Lower lobe of right lung (tissue), 2 donors: ENCODE results near the gene CTNNA3. TPM values are rescaled to one million over a fixed set of nuclear protein-coding genes. Genes with fewer than 3 reads are reported as not detected.

Experiments used
- ATAC-seq, 2 donors: fragments of 200-7000 bp; cut with Tn5 transposase; one replicate each; pipeline ENCODE4 v1.9.1; 2020 to 2022; ENCODE audit warnings: mild to moderate bottlenecking in 2 of 2, moderate library complexity in 2 of 2
- DNase-seq: peaks from one replicate; pipeline ENCODE4 v3.0.0-alpha.2; 2020
- H3K27ac ChIP-seq: fragments of 200-600 bp; one replicate; pipeline ENCODE4 v1.8.0; 2022
- H3K27me3 ChIP-seq: fragments of 200-600 bp; one replicate; pipeline ENCODE4 v1.8.0; 2022; ENCODE audit warnings: low read depth
- H3K36me3 ChIP-seq: fragments of 200-600 bp; one replicate; pipeline ENCODE4 v1.8.0; 2022; ENCODE audit warnings: mild to moderate bottlenecking
- H3K4me1 ChIP-seq: fragments of 200-600 bp; one replicate; pipeline ENCODE4 v1.8.0; 2022
- H3K4me3 ChIP-seq: fragments of 200-600 bp; one replicate; pipeline ENCODE4 v1.8.0; 2022; ENCODE audit warnings: mild to moderate bottlenecking
- H3K9me3 ChIP-seq: fragments of 200-600 bp; one replicate; pipeline ENCODE4 v1.8.0; 2022
- intact Hi-C: fragments of 100-400 bp; cut with DNase I; formaldehyde crosslinking; loops from one replicate; pipeline ENCODE4 v1.11.0; 2022
- total RNA-seq: library from RNA; stranded (reverse); fragmentation: NEBNext Ultra II Directional; extraction: Animal tissue kit (Norgen Biotek cat#: 25700); gene quantifications from one replicate; pipeline ENCODE4 v1.2.1, GENCODE V29; 2021
- TF ChIP-seq, protein P1 (sequence below): fragments of 200-600 bp; IDR thresholded peaks from one replicate; pipeline ENCODE4 v1.8.0; 2022; ENCODE audit warnings: antibody characterized with exemption, mild to moderate bottlenecking
- donor health status: DM: no; HTN: yes; CAD: no; lungs with severe emphysema.

The CTNNA3 gene
- total RNA-seq, 1 donor from 2014 or later, result not detected

DNA sequence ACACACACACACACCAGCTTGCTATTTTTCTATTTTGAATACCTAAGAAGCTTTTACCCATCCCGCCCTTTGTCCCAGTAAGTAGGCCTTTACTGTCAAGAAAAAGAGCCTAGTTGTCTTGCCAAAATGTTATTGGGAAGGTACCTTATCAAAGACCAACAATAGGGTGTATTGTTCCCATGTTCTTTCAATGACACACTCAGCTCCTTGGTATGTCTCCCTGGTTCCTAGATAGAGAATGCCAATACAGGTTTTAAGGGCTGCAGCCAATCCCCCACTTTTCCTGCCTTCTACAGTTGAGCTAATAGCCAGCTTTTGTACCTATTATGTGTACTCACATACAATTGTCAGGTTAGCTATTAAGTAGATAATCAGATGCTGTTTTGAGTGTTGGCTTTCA is 862.1 kb downstream of the CTNNA3 start:
- Histone ChIP-seq H3K9me3 (no peaks in the 10 kb centered on the region), H3K27me3 (no peaks in the 10 kb centered on the region), H3K36me3 (no peaks in the 10 kb centered on the region), H3K27ac (no peak overlapping the region), H3K4me1 (no peaks in the 10 kb centered on the region), H3K4me3 (no peak overlapping the region)
- ATAC-seq, result no peak
- TF ChIP-seq, protein P1, sequence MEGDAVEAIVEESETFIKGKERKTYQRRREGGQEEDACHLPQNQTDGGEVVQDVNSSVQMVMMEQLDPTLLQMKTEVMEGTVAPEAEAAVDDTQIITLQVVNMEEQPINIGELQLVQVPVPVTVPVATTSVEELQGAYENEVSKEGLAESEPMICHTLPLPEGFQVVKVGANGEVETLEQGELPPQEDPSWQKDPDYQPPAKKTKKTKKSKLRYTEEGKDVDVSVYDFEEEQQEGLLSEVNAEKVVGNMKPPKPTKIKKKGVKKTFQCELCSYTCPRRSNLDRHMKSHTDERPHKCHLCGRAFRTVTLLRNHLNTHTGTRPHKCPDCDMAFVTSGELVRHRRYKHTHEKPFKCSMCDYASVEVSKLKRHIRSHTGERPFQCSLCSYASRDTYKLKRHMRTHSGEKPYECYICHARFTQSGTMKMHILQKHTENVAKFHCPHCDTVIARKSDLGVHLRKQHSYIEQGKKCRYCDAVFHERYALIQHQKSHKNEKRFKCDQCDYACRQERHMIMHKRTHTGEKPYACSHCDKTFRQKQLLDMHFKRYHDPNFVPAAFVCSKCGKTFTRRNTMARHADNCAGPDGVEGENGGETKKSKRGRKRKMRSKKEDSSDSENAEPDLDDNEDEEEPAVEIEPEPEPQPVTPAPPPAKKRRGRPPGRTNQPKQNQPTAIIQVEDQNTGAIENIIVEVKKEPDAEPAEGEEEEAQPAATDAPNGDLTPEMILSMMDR, result no peak
- intact Hi-C loops, result no loop called here
- no peak for DNase-seq

GRCh38 chr10:66832781-66833422 is 863.1 kb downstream of the CTNNA3 start:
- no peak overlapping the region for H3K27ac ChIP-seq
- ATAC-seq (no peak), DNase-seq (no peak)
- H3K36me3 ChIP-seq, result no peaks in the 10 kb centered on the region
- no peaks in the 10 kb centered on the region for H3K9me3 ChIP-seq
- TF ChIP-seq, protein P1, result no peak
- no peaks in the 10 kb centered on the region for H3K27me3 ChIP-seq
- no peaks in the 10 kb centered on the region for H3K4me1 ChIP-seq
- intact Hi-C loops, result no loop called here
- H3K4me3 ChIP-seq, result no peak overlapping the region

DNA sequence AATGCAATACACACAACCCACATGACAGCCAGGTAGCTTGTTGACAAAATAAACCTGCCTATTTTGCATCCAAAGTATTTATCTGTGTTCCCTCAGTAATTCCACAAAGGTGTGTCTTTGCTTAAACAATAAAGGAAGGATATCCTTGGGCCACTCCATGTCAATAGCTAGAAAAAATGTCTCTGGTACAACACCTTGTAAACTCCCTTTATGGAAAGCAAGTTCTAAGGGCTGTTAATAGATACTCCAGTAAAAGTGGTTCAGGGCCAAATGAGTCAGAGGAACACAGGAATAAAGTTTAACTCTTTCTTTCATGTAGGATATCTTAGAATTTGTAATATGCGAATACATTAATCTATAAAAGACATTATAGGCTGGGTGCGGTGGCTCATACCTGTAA is 867.0 kb downstream of the CTNNA3 start:
- ATAC-seq (peak; percentile 51 to 75), DNase-seq (no peak)
- no peaks in the 10 kb centered on the region for H3K36me3 ChIP-seq
- no peak overlapping the region for H3K27ac ChIP-seq
- TF ChIP-seq, protein P1, result no peak
- no peaks in the 10 kb centered on the region for H3K4me1 ChIP-seq
- H3K27me3 ChIP-seq, result no peaks in the 10 kb centered on the region
- intact Hi-C loops, result no loop called here
- H3K4me3 ChIP-seq, result no peak overlapping the region
- H3K9me3 ChIP-seq, result no peaks in the 10 kb centered on the region

DNA sequence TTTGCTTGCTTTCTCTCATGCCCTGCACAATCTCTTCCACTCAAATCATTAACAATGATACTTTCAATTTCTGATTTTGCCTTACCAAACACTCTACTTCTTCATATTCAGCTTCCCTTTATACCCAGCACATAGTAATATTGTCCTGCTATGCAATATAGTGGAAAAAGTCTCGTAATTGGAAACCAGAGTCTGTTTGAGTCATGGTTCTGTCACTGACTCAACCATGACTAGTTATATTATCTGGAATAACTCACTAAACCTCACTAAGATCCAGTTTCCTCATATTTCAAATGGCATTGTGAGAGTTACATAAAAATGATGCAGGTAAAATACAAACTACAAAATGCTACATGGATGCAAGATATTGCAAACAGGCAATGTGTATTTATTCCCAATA is 868.6 kb downstream of the CTNNA3 start:
- no peak overlapping the region for H3K4me3 ChIP-seq
- no peaks in the 10 kb centered on the region for H3K36me3 ChIP-seq
- no peaks in the 10 kb centered on the region for H3K4me1 ChIP-seq
- H3K27me3 ChIP-seq, result no peaks in the 10 kb centered on the region
- H3K9me3 ChIP-seq, result no peaks in the 10 kb centered on the region
- no peak overlapping the region for H3K27ac ChIP-seq
- ATAC-seq, result no peak
- TF ChIP-seq, protein P1, result no peak
- DNase-seq, result no peak
- intact Hi-C loops, result no loop called here

DNA sequence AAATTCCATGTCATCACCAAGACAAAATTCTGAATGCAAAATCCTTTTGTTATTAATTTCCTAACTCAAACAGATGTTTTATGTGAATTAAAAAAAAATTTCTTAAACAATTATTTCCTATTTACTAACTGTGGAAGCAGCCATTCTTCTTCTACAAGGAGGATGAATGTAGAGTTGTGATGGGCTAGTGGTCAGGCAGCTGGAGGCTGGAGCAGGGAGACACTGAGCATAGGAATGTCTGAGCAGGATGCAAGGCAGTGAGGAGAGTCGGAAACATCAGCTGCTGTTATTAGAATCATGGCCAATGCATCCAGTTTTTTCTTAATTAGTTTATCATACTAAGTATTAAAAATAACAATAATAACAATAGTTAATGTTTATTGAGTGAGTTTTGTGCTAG is 872.7 kb downstream of the CTNNA3 start:
- no peak for DNase-seq
- intact Hi-C loops, result no loop called here

More for the DNA sequence above, 872.7 kb downstream of the CTNNA3 start:
- Histone ChIP-seq H3K36me3 (no peaks in the 10 kb centered on the region), H3K9me3 (no peaks in the 10 kb centered on the region), H3K27ac (no peak overlapping the region), H3K27me3 (no peaks in the 10 kb centered on the region), H3K4me1 (no peaks in the 10 kb centered on the region), H3K4me3 (no peak overlapping the region)
- no peak for ATAC-seq
- TF ChIP-seq, protein P1, result no peak
